HG03095 (cell line): Measurements from ENCODE around the gene SLC28A1.

ENCODE experiments used
- ATAC-seq: cut with Tn5 transposase; IDR thresholded peaks from one replicate; pipeline ENCODE4 v1.9.1; 2021; ENCODE audit warnings: moderate library complexity; ENCODE audit not compliant: unreplicated experiment

Gene SLC28A1

GRCh38 chr15:84934942-84935729 is 50.7 kb downstream of the SLC28A1 start:
- ATAC-seq: no peak

GRCh38 chr15:84937144-84937543 is 52.7 kb downstream of the SLC28A1 start:
- ATAC-seq: no peak

DNA sequence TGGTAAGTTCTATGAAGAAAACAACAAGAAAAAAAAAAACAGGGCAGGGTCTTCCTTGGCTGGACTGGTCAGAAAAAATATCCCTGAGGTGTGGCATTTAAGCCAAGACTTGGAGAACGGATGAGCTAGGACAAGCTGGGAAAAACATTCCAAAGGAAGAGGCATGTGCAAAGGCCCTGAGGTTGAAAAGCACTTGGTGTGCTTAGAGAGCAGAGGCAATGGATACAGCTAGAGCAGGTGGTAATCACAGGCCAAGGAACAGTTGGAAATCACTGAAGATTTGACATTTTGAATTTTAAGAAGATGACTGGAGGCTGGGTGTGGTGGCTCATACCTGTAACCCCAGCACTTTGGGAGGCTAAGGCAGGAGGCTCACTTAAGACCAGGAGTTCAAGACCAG is 54.3 kb downstream of the SLC28A1 start:
- ATAC-seq: no peak

GRCh38 chr15:84940399-84940798 is 55.9 kb downstream of the SLC28A1 start:
- ATAC-seq: no peak

DNA sequence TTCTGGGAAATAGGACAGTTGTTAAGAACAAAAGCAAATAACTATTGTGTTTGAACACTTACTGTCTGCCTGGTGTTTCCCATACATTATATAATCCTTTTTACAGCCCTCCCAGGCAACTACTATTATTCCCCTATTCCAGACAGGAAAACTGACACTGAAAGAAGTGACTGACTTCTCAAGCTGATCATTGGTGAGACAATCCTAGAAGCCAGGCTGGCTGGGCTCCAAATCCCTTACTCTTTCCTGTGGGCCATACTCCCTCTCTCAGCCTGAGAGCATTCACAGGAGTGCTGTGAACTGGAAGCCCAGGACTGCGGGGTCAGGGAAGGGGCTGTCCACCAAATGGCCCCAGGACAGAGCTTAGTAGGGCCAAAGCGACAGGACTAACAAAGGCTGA is 58.0 kb downstream of the SLC28A1 start:
- ATAC-seq: no peak

- ATAC-seq: no peak
Observed at GRCh38 chr15:84944311-84944710, 59.8 kb downstream of the SLC28A1 start.

GRCh38 chr15:84944861-84945260 is 60.4 kb downstream of the SLC28A1 start:
- no peak for ATAC-seq

DNA sequence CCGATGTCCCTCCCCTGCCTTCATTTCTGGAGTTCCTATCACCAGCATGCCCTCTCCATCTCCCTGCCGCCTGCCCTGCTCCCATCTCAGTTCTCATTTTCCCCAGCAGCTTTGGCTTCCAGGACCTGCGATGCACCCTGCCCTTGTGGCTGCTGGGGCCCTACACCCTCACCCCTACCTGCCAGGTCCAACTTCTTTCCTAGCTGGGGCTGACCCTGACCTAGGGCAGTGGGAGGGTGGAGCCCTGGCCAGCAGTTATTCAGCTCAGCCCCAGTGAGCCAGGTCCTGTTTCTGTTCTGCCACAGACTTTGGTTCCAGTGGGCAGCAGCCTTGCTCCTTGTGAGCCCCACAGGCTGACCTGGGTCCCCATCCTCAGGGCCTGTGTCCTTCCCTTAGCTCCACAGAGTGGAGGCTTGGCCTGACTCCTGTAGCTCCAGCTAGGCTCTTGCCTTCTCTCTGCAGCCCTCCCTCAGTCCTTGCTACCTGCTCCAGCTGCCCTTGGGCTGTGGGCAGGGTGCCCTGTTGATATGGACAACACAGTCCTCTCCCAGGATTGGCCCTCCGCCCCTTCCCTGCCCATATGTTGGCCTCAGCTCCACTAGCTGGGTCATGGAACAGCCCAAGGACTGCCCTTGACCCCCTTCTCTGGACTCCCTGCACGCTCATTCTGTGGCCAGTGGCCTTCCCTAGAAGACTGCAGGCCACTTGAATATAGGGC is 62.5 kb downstream of the SLC28A1 start:
- ATAC-seq: no peak

GRCh38 chr15:84947947-84948830 is 63.7 kb downstream of the SLC28A1 start:
- ATAC-seq: no peak

GRCh38 chr15:84949043-84949442 is 64.6 kb downstream of the SLC28A1 start:
- ATAC-seq: no peak

- no peak for ATAC-seq
Observed at GRCh38 chr15:84949845-84950569, 65.5 kb downstream of the SLC28A1 start.

- no peak for ATAC-seq
Observed at GRCh38 chr15:84950570-84951111, 66.2 kb downstream of the SLC28A1 start.

GRCh38 chr15:84951736-84952135 is 67.3 kb downstream of the SLC28A1 start:
- no peak for ATAC-seq

GRCh38 chr15:84953136-84953535 is 68.7 kb downstream of the SLC28A1 start:
- no peak for ATAC-seq

- no peak for ATAC-seq
Observed at GRCh38 chr15:84953726-84954125, 69.3 kb downstream of the SLC28A1 start.

DNA sequence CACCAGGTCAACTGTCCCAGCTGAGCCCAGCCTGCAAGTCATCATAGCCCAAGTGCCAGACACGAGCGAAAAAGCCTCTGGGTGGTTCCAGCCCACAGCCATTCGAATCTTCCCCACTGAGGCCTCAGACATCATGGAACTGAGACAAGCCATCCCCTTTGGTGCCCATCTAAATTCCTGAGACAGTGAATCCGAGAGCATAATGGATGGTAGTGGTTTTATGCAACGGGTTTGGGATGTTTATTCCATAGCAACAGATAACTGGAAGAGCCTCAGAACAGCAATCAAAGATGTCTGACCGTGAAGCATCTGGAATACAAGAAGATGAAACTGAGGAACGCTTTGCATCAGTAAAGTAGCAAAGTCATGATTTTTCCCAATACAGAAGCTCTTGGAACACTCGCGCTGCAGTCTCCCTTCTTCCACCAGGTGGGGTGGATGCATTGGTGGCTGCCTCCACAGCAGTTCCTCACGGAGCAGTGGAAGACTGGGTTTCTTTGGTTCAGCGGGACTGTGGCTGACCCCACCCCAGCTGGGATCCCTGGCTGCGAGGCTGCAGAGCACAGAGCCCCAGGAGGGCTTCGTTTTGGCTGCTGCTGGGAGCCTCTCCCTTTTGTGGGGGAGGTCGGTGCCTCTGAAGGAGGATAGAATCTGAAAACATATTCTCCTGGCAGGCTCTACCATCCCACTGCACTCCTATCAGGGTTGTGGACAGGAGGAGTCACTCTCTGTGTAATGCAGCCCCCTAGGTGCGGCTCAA is 70.8 kb downstream of the SLC28A1 start:
- ATAC-seq: peak; percentile 59

DNA sequence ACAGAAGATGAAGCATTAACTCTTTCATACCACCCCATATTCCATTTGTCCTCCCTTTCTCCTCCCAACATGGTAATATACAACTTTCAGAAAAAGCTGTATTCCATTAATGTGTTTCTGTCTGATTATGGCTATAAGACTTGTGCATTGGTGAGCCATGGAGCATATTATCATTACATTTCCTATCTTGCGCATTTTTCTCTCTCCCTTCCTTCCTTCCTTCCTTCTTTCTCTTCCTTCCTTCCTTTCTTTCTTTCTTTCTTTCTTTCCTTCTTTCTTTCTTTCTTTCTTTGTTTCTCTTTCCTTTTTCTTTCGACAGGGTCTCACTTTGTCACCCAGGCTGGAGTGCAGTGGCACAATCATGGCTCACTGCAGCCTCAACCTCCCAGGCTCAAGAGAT is 71.7 kb downstream of the SLC28A1 start:
- no peak for ATAC-seq

- ATAC-seq: no peak
Observed at GRCh38 chr15:84960391-84961113, 76.1 kb downstream of the SLC28A1 start.

DNA sequence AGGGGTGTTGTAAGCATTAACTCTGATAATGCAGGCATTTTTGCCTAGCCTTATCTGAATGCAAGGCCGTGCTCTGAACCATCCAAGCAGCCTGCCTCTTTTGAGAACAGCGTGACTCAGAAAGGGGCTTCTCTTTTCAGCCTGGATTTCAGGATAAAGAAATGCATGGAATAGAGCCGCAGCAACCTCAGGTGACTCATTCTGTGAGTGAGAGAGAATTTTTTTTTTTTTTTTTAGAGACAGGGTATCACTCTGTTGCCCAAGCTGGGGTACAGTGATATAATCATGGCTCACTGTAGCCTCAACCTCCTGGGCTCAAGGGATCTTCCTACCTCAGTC is 76.6 kb downstream of the SLC28A1 start:
- no peak for ATAC-seq
